Sigmoid colon (tissue), 7 donors: Measurements from ENCODE around the gene STON2. TPM values are rescaled to one million over a fixed set of nuclear protein-coding genes. Genes with fewer than 3 reads are reported as not detected.

Experiments used
- DNase-seq: peaks from one replicate; pipeline ENCODE4 v3.0.0-alpha.2; 2019
- H3K27ac ChIP-seq, 4 donors: fragments of 200-600 bp; sonication (generic); one replicate each; pipeline ENCODE4 v1.5.1; 2016 to 2019; ENCODE audit warnings: mild to moderate bottlenecking in 1 of 4
- H3K27me3 ChIP-seq, 3 donors: fragments of 200-600 bp; sonication (generic); one replicate each; pipeline ENCODE4 v1.5.1; 2019; ENCODE audit warnings: mild to moderate bottlenecking in 1 of 3
- H3K36me3 ChIP-seq, 4 donors: fragments of 200-600 bp; sonication (generic); one replicate each; pipeline ENCODE4 v1.5.1; 2016 to 2019
- H3K4me1 ChIP-seq, 4 donors: fragments of 200-600 bp; sonication (generic); one replicate each; pipeline ENCODE4 v1.5.1; 2017 to 2019
- H3K4me3 ChIP-seq, 4 donors: fragments of 200-600 bp; sonication (generic); one replicate each; pipeline ENCODE4 v1.5.1; 2017 to 2019; ENCODE audit warnings: mild to moderate bottlenecking in 2 of 4, moderate library complexity in 1 of 4
- H3K9me3 ChIP-seq, 4 donors: fragments of 200-600 bp in 3 of 4; sonication (generic) in 3 of 4; one replicate each; pipeline versions ENCODE4 v1.5.1 to v1.6.1; 2013 to 2019
- CTCF ChIP-seq, 4 experiments: fragments of 450-650 bp in 3 of 4; fragments of 200-600 bp in 1 of 4; IDR thresholded peaks; one replicate each; pipeline ENCODE4 v1.5.1; 2016 to 2019; ENCODE audit warnings: antibody characterized with exemption in 4 of 4, mild to moderate bottlenecking in 3 of 4, moderate library complexity in 2 of 4
- EP300 ChIP-seq, 4 donors: sonication (generic); formaldehyde crosslinking; IDR thresholded peaks; one replicate each; pipeline ENCODE4 v1.6.1; 2017; ENCODE audit warnings: antibody characterized with exemption in 4 of 4
- POLR2A ChIP-seq, 2 donors: fragments of 450-650 bp; IDR thresholded peaks; one replicate each; pipeline ENCODE4 v1.6.1; 2016; ENCODE audit warnings: antibody characterized with exemption in 2 of 2, mild to moderate bottlenecking in 2 of 2, moderate library complexity in 2 of 2
- POLR2AphosphoS5 ChIP-seq, 4 donors: sonication (generic); formaldehyde crosslinking; IDR thresholded peaks; one replicate each; pipeline ENCODE4 v1.6.1; 2017; ENCODE audit warnings: antibody characterized with exemption in 4 of 4
- WGBS, 2 donors: extraction: QIAGEN DNeasy Blood & Tissue Kit; methylation state at CpG; one replicate each; pipeline ENCODE4 v1.1.7; 2013; 5-methylcytosine and 5-hydroxymethylcytosine counted together
- intact Hi-C: fragments of 100-400 bp; cut with DNase I; formaldehyde crosslinking; loops from one replicate; pipeline ENCODE4 v1.15.1; 2023
- polyA plus RNA-seq, 3 donors: library from polyadenylated mRNA; stranded (reverse); fragments of 200-250 nt; gene quantifications; one replicate each; pipeline ENCODE4 v1.2.3, GENCODE V29; 2013
- total RNA-seq, 4 donors: library from RNA; depleted of rRNA; stranded (reverse); fragments of >200 nt; gene quantifications; one replicate each; pipeline ENCODE4 v1.1.0, GENCODE V29; 2016
- donor health status: healthy with polysubstance abuse.
- donor health status: Bipolar disorder and iron deficiency.
- donor health status: healthy.

The STON2 gene
- total and polyA plus RNA-seq, 7 donors = 2.9 to 15.6 (median 12.2) TPM

- H3K9me3 ChIP-seq = no peaks in the 10 kb centered on the region
- H3K4me3 ChIP-seq = no peak overlapping the region
- no peaks in the 10 kb centered on the region for H3K27me3 ChIP-seq
- 82 to 84% methylated on average over 3 of the region's 3 CpGs for WGBS, 2 donors
- no peak overlapping the region for H3K27ac ChIP-seq
- no peak for DNase-seq
- no peaks in the 10 kb centered on the region for H3K36me3 ChIP-seq
- peaks cover 0 to 6% (median 5%) of the 10 kb centered on the region in 4 donors for H3K4me1 ChIP-seq
- TF ChIP-seq EP300 (IDR thresholded peaks at IDR 0.05) (no peak), CTCF (IDR thresholded peaks at IDR 0.05) (no peak), POLR2A (IDR thresholded peaks at IDR 0.05) (no peak), POLR2AphosphoS5 (IDR thresholded peaks at IDR 0.05) (no peak)
- intact Hi-C loops = loop anchor here (1.0 kb wide), 1 partner anchor 183 kb away; no protein-coding TSS in a partner anchor
Observed at GRCh38 chr14:81269979-81270375, 130.1 kb downstream of the STON2 start.

- Histone ChIP-seq H3K27ac (no peak overlapping the region), H3K4me1 (peaks cover 0 to 6% (median 5%) of the 10 kb centered on the region in 4 donors), H3K4me3 (no peak overlapping the region), H3K9me3 (no peaks in the 10 kb centered on the region), H3K27me3 (no peaks in the 10 kb centered on the region), H3K36me3 (no peaks in the 10 kb centered on the region)
- intact Hi-C loops = loop anchor here (1.0 kb wide), 1 partner anchor 184 kb away; no protein-coding TSS in a partner anchor
- TF ChIP-seq CTCF (IDR thresholded peaks at IDR 0.05) (peak; percentile 54 to 80 (median 76)), POLR2A (IDR thresholded peaks at IDR 0.05) (no peak)
- 40 to 48% methylated on average over 7 of the region's 7 CpGs for WGBS, 2 donors
- no peak for DNase-seq
Observed at GRCh38 chr14:81269100-81269978, 130.8 kb downstream of the STON2 start.

- Histone ChIP-seq H3K4me3 (no peak overlapping the region), H3K27me3 (no peaks in the 10 kb centered on the region), H3K4me1 (peaks cover 0 to 6% (median 5%) of the 10 kb centered on the region in 4 donors), H3K36me3 (no peaks in the 10 kb centered on the region), H3K9me3 (no peaks in the 10 kb centered on the region), H3K27ac (no peak overlapping the region)
- no peak for DNase-seq
- intact Hi-C loops = no loop called here
- no peak for TF ChIP-seq CTCF (IDR thresholded peaks at IDR 0.05)
- TF ChIP-seq EP300 (IDR thresholded peaks at IDR 0.05) = no peak
- TF ChIP-seq POLR2AphosphoS5 (IDR thresholded peaks at IDR 0.05) = no peak
- TF ChIP-seq POLR2A (IDR thresholded peaks at IDR 0.05) = no peak
- WGBS, 2 donors = 53 to 77% methylated on average over 3 of the region's 3 CpGs
Observed at GRCh38 chr14:81268016-81268416, 132.1 kb downstream of the STON2 start.

GRCh38 chr14:81265636-81266169, 134.4 kb downstream of the STON2 start:
- Histone ChIP-seq H3K36me3 (no peaks in the 10 kb centered on the region), H3K27ac (no peak overlapping the region), H3K4me1 (peaks cover 0 to 6% (median 5%) of the 10 kb centered on the region in 4 donors), H3K9me3 (no peaks in the 10 kb centered on the region), H3K4me3 (no peak overlapping the region), H3K27me3 (no peaks in the 10 kb centered on the region)
- no peak for DNase-seq
- 76 to 87% methylated on average over 3 of the region's 3 CpGs for WGBS, 2 donors
- no peak for TF ChIP-seq POLR2A (IDR thresholded peaks at IDR 0.05)
- TF ChIP-seq CTCF (IDR thresholded peaks at IDR 0.05) = no peak
- no peak for TF ChIP-seq POLR2AphosphoS5 (IDR thresholded peaks at IDR 0.05)
- TF ChIP-seq EP300 (IDR thresholded peaks at IDR 0.05) = no peak
- intact Hi-C loops = no loop called here
